Activated CD8-positive, alpha-beta memory T cell treated with anti-CD3 and anti-CD28 coated beads, Interleukin-2, amount 50 U/mL, for 24 hours (primary cell): ENCODE measurements around the gene CCS.
"Not testable (repeated sequence)": the region's sequence is repeated elsewhere in the genome, so short reads cannot be mapped to it uniquely, and the experiment has no call there.

Experiments used
- DNase-seq: peaks from one replicate; pipeline ENCODE4 v3.0.0-alpha.2; 2020; ENCODE audit errors: extremely low read depth

CCS gene, protein sequence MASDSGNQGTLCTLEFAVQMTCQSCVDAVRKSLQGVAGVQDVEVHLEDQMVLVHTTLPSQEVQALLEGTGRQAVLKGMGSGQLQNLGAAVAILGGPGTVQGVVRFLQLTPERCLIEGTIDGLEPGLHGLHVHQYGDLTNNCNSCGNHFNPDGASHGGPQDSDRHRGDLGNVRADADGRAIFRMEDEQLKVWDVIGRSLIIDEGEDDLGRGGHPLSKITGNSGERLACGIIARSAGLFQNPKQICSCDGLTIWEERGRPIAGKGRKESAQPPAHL

DNA sequence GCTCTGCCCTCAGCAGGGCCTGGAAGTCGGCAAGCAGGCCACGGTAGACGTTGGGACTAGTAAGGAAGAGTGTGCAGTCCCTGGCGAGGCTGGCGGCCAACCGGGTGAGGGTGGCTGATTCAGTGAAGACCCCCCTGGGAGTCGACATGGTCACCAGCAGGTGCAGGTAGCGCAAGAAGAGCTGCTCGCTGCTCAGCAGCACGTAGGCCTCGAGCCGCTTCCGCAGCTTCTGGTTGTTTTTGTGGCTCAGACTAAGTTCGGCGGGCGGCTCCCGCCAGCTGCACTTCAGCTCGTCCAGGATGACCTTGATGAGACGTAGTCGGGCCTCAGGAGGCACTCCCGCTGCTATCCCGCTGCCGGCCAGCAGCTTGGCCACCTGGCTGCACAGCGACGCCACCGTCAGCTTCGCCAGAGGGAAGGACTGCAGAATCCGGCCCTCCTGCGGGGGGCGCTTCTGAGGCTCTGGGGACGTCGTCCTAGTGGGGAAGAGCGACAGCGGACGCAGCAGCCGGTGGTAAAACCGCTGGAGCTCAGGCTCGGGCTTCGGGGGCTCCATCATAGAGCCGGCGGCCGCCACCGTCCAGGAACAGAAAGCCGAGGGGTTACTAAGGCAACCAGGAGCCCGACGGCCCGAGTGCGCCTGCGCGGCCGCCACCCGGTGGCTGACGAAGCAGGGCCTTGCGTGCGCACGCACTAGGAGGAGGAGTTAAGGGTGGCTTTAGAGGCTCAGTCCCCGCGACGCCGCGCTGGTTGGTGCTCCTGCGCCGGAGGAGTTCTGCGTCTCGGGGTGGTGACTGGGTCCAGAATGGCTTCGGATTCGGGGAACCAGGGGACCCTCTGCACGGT lies at the start of gene CCS, which contains the start of gene CCDC87:
Gene CCS (plus strand): TSS at position 729 of the 846 bp plus-strand sequence. CDS start 77 bp downstream, at position 806.
Gene CCDC87 (minus strand): TSS at position 607 of the 846 bp plus-strand sequence. CDS start 48 bp downstream, at position 559.
- DNase-seq: peak; percentile 97

DNA sequence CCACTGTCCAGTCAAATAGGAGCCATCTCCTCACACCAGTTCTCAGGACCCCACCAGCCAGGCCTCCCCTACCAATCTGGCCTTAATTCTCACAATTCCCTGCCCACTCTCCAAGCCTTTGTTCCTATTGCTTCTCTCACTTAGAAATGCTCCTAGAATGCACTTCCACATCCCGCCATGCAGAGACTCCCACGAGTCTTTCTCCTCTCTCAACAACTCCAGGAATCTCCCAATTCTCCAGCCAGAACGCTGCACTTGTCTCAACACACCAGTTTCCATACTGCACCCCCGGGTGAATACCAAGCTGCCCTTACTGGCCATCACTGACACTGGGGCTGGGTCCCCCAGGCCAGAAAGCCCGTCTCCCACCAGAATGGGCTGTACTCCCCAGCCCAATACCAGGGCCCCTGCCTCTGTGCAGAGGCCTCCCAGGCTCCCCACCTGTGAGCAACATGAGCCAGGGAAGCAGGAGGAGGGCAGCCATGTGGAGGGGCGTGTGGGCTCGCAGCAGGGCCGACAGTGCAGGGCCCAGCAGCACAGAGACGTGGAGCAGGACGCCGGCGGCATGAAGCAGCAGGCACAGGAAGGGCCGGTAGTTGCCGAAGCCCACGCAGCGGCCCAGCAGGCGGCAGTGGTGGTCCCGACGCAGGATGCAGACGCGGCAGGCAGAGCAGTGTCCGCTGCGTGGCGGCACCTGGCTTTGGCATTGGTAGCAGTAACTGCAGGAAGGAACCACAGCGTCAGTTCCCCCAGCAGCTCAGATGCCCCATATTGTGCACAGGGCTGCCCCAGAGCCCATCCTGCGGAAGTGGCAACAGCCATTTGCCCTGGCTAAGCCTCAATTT lies 49.5 kb upstream of the CCS start:
- peak; percentile 20 for DNase-seq

DNA sequence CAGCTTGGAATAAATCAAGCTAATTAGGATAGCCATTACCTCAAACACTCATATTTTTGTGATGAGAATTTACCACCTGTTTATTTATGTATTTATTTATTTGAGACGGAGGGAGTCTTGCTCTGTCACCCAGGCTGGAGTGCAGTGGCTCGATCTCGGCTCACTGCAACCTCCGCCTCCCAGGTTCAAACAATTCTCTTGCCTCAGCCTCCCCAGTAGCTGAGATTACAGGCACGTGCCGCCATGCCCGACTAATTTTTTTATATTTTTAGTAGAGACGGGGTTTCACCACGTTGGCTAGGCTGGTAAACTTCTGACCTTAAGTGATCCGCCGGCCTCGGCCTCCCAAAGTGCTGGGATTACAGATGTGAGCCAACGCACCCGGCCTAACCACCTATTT lies 48.0 kb upstream of the CCS start:
- not testable (repeated sequence) for DNase-seq

DNA sequence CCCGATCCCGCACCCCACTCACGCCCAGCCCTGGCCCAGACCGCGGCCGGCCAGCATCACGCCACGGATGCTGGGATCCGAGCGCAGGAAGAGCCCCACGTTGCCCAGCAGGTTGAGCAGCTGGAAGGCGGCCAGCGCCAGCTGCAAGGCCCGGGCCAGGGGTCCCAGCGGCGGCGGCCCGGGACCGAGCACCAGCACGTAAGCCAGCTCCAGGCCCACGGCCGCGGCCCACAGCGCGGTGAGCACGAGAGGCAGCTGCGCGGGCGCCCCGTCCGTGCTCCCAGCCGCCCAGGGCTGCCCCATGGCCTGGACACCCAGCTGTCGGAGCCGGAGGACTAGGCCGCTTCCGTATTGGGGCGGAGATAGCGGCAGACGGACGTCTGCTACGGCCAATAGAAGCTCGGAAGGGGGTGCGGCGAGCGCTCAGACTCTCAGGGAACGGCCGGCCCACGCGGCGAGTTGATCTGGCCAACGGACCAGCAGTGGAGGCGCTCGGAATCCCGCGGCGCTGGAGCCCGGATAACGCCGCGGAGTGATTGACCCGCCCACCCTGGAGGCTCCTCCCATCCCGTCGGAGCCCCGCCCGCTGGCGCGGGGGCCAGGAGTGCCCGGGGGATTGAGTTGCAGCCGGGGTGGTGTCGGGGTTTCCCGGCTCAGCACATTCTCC lies 47.2 kb upstream of the CCS start, which contains the start of gene ZDHHC24:
Gene ZDHHC24 (minus strand): TSS at position 348 of the 667 bp plus-strand sequence. CDS start 45 bp downstream, at position 303.
- peak; percentile 72 for DNase-seq

DNA sequence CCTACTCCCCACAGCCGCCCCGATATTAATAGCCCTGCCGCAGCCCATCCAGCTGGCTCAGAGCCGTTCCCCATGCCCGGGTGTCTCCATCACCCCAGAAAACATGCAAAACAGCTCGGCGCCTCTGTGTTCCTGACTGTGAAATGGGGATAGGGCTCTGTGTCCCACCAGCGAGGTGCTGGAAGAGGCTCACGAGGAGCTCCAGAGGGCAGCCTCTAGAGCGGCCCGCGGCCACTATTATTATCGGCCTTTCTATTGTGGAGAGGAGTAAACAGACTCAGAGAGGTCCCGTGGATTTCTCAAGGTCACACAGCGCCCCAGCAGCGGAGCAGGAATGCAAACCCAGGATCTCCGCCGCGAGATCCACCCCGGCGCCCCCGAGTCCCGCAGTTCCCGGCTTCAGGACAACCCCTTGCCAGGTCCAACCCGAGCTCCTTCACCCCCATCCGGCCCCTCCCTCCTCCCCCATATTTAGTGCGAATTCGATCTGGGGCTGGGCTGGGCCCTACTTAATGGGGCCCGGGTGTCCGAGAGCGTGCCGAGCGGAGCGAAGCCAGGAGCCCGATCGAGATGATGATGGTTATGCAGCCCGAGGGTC lies 46.5 kb upstream of the CCS start, which contains the start of gene ACTN3:
Gene ACTN3 (plus strand): TSS at position 536 of the 598 bp plus-strand sequence. CDS start 35 bp downstream, at position 571.
- DNase-seq: no peak

DNA sequence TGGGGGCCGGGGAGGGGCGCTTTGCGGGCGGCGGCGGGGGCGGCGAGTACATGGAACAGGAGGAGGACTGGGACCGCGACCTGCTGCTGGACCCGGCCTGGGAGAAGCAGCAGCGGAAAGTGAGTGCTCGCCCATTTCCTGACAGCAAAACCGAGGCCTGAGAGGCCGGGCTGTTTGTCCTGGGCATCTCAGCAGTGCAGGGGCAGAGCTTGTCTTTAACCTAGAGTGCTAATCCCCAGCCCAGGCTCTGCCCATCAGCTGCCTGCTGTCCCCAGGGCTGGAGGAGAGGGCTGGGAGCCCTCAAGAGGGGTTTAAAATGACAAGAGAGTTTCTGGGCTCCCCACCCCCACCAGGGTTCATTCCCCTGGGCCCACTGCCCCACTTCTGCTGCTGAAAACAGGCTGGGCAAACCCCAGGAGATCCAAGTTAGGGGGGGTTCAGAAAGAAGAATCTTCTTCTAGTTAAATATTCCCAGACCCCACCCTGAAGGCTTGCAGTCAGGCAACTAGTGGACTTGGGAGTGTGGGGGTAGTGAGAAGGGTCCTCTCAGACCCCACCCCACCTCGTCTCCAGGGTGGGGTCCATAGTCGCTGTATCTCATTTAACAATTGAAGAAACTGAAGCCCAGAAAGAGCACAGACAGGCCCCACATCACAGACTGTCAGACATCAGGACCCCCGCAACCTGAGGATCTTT lies 45.9 kb upstream of the CCS start:
- DNase-seq: no peak

DNA sequence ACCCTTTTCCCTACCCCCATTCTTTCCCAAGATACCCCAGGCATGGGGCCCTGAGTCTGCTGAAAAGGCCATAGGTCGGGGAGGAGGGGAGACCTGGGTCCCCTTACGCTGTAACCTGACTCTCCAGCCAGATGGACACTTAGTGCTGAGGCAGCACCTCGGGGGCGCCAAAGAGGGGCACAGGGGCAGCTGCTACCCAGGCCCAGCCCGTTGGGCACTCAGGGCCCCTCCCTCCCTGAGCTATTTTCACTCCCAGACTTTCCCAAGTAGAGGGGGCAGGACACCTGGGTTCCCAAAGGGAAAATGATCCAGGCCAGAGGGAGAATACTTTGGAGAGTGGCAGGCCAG lies 45.3 kb upstream of the CCS start:
- no peak for DNase-seq

DNA sequence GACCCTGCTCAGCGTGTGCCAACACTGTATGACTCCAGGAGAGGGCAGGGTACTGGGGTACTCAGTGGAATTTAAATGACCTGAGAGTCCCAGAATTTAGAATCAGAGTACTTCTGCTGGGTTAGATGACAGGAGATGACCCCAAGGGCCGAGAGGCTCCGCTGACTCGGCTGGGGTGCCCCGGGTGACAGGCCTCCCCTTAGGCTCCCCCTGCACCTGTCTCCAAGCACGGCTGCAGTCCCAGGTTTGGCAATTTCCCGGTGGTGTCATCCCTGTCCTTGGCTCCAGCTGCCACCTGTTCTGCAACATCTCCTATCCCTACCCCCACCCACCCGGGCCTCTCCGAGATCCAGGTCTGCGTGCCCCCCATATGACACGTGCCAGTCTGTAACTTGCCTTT lies 44.9 kb upstream of the CCS start:
- no peak for DNase-seq

DNA sequence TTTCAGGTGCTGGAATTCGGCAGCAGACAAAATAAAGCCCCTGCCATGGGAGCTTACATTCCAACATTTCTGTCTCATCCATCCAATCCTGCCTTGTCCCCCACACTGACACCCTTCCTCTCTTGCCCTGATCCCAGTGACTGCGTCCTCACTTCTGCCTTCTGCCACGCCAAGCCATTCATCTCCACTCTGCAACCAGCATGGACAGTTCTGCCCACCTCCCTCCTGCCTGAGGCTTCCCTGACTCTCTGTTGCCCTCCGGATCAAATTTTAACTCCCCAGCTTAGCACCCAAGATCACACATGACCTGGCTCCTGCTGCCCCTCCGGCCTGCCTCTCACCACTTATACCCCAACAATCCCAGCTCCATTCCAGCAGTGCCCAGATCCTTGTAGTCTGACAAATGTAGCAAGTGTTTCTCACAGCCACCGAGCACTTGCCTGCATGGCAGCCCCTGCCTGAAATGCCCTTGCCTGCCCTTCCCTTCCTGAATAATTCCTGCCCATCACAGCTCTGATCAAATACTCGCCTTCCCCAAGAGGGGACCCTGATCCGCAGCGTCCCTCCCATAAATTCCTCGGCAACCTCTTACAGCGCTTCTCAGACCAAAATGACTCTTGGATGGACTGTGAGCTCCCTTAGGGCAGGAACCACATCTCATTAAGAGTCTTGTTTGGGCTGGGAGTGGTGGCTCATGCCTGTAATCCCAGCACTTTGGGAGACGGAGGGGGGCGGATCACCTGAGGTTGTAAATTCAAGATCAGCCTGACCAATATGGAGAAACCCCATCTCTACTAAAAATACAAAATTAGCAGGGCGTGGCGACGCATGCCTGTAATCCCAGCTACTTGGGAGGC lies 44.0 kb upstream of the CCS start:
- DNase-seq: no peak

DNA sequence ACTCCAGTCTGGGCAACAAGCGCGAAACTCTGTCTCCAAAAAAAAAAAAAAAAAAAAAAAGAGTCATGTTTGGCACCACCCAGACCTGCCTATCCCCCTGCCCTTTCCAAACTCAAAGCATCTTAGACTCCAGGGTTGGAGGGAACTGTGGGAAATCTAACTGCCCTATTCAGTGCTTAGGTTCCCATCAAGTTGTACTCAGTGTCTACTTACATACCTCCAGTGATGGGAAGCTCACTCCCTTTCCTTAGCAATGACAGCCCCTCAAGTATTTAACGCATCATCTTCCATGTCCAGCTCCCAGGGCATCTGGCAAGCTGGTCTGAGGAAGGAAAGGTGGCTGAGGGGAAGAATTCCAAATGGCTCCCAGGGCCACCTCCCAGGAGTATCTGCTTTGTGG lies 43.3 kb upstream of the CCS start:
- no peak for DNase-seq

DNA sequence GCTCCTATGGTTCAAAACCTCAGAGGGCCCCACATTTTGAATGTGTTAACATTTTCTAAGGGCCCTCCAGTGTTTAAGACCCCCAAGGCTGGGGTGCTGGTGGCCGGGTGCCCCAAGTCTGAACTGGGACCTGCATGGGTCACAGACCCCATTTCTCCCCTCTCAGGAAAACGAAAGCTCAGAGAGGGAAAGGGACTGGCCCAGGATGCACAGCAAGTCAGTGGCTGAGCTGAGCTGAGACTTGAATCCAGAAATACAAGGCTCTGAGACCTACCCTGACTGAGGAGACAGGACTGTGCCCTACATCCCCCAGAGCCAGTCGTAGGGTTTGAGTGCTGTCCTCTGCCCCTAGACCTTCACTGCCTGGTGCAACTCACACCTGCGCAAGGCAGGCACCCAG lies 42.1 kb upstream of the CCS start:
- DNase-seq: no peak

DNA sequence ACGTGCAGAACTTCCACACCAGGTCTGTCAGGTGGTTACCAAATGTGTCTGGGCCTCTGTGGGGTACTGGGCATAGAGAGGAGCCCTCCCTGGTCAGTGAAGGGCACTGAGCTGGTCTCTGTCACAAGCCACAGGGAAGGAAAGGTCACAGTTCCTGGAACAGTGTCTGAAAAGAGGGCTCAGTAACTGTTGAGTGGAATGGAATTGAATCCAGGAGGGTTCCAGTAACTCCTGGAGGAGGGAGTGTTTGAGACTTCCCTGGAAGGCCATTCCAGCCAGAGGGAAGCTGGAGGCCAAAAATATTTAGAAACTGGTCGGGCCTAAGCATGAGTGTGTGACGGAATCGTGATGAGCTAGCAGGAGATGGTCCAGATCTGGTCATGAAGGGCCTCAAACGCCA lies 38.4 kb upstream of the CCS start:
- DNase-seq: no peak

DNA sequence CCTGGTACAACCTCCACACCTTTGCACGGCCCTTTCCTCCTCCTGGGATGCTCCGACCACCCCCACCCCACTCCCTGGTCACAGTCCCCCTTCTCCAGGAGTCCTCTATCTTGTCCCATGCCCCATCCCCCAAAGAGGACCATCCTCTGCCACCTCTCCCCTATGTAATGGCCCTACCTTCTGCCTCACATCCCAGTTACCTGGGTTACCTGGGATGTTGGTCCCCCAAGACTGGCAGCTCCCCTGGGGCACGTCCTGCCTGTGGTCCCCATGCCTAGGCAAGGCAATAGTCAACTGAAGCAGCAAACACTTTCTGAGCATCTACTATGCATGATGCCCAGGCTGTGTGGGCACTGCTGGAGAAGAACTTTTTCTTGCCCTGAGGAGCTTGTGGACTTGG lies 37.6 kb upstream of the CCS start:
- no peak for DNase-seq

DNA sequence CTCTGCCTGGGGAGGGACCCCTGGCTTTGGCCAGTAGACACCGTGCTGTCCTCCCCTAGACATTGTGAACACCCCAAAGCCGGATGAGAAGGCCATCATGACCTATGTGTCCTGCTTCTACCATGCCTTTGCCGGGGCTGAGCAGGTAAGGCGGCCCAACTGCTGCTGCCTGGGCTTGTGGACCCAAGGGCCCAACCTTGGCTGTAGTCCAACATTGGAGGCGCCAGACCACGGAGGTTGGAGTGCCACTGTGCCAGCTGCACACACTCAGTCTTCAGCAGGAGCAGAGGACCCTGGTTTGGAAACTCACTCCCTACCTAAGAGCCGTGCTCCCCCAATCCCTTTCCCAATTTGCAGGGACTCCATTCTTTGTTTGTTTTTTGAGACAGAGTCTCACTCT lies 36.9 kb upstream of the CCS start:
- DNase-seq: no peak

DNA sequence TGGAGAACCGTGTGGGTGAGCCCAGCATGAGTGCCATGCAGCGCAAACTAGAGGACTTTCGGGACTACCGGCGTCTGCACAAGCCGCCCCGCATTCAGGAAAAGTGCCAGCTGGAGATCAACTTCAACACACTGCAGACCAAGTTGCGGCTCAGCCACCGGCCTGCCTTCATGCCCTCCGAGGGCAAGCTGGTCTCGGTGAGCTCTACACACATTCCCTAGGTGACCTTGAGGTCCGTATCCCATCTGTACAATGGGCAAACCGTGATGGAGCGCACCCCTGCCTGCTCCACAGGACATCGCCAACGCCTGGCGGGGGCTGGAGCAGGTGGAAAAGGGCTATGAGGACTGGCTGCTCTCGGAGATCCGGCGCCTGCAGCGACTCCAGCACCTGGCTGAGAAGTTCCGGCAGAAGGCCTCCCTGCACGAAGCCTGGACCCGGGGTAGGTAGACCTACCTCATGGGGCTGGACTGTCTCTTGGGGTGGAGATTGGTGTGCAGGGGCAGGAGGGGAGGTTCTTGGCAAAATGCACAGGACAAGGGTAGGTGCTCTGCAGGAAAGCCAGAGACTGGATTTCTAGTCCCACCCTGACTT lies 35.2 kb upstream of the CCS start:
- DNase-seq: no peak

DNA sequence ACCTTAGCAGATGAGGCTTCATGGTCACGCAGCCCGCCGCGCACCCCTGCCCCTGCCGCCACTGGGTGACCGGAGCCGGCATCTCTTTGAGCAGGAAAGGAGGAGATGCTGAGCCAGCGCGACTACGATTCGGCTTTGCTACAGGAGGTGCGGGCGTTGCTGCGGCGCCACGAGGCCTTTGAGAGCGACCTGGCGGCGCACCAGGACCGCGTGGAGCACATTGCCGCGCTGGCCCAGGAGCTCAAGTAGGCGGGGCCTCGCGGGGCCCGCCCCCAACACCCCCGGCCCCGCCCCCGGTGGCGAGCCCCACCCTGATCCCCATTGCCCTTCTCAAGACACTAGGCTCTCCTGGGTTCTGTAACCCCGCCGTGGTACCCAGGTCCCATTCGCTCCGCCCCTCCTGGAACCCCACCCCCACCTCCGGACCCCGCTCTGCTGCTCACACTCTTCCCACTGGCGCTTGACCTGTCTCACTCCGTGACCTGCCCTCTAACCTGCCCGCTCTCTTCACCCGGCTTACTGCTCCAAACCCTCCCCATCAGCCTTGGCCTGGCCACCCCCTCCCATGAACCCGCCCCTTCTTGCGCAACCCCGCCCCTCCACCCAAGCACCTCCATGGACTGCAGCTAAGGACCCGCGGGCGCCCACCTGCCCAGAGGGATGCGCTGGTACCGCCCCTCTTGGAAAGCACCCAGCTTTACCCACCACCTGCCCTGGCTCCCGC lies 33.7 kb upstream of the CCS start:
- DNase-seq: no peak

DNA sequence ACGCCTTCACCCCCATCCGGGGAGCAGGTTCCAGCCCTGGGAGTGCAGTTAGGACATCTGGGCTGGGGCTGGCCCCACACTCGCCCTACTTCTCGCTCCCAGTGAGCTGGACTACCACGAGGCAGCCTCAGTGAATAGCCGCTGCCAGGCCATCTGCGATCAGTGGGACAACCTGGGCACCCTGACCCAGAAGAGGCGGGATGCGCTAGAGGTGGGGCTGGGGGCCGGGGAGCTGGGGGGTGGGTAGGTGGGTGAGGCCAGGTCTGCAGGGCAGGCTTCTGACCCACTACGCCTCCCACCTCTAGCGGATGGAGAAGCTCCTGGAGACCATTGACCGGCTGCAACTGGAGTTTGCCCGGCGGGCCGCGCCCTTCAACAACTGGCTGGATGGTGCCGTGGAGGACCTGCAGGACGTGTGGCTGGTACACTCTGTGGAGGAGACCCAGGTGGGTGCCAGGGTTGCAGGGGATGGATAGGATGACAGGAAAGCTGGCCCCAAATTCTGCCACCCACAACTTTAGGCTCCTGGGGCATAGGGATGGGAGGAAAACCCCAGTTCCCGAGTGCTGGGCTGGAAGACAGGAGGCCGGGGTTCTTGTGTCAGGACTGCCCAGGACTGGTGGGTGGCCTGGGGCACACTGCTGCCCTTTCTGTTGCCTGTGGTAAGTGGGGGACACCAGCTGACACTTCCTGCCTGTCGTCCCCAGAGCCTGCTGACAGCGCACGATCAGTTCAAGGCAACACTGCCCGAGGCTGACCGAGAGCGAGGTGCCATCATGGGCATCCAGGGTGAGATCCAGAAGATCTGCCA lies 32.9 kb upstream of the CCS start:
- DNase-seq: no peak
